Activated T-cell treated with anti-CD3 and anti-CD28 coated beads for 1 hour (primary cell): Measurements from ENCODE around the gene RBM20.

Experiments
- DNase-seq: peaks from one replicate; pipeline ENCODE4 v3.0.0-alpha.2; 2020; ENCODE audit warnings: low read depth

The RBM20 gene

DNA sequence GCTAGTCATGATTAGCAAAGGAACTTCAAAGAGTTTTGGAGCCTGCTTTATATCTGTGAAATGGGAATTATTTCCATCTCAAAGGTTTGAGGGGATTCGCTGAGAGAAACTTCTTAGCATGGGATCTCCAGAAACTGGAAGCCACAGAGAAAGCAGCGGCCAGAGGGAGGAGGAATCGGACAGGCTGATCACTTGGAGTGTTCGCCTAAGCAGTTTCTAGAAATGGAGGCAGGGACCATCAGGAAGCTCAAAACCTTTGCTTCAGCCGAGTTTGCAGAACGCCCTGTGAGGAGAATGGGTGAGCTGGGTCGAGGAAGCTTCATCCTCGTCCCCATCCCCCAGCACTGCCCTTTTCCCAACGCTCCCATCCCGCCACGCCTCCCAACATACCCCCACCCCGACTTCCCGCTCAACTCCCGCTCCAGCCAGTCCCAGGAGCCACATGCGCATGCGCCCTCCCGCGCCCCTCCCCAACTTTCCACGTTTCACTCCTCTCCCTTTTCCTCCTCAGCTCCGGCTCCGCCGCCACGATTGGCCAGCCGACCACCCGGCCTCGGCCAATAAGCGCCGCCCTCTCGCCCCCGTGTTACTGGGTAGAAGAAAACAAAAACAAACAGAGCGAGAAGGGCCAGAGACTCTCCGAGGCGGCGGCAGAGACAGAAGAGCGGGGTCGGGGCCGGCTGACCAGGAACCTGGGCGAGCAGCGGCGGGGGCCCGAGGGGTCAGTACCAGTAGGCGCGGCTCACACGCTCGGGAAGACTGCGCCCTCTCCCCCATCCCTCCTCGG is 227.4 kb downstream of the RBM20 start, which contains the start of gene PDCD4:
TSS of gene PDCD4 (plus strand) at position 631 of the 787 bp plus-strand sequence. CDS start 4,100 bp downstream, outside the sequence.
- peak; percentile 86 for DNase-seq

GRCh38 chr10:110872145-110872983 is 228.2 kb downstream of the RBM20 start:
- peak; percentile 67 for DNase-seq

- no peak for DNase-seq
Measured at GRCh38 chr10:110872984-110873923, 229.1 kb downstream of the RBM20 start.

- DNase-seq: no peak
Measured at GRCh38 chr10:110873951-110874350, 229.8 kb downstream of the RBM20 start.

- no peak for DNase-seq
Measured at GRCh38 chr10:110876000-110876399, 231.9 kb downstream of the RBM20 start.

- no peak for DNase-seq
Measured at GRCh38 chr10:110876788-110877187, 232.7 kb downstream of the RBM20 start.

DNA sequence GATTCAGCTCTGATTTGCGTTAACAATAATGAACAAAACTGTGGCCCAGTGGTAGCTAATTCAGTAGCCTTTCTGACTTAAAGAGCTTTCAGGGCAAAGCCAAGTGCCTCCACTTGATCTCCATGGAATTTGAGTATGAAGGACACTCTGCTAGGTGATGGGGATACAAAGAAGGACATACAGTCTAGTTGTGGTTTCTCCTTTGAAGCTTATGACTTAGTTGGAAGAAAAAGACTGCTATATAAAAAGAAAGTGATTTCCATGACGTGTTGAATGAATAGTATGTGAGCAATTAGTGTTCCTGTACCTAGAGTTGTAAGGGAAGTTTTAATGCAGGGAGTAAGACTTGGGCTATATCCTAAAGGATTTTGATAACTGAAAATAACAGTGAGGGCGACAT is 235.9 kb downstream of the RBM20 start:
- no peak for DNase-seq

GRCh38 chr10:110881247-110881646 is 237.1 kb downstream of the RBM20 start:
- DNase-seq: no peak

GRCh38 chr10:110881905-110882304 is 237.8 kb downstream of the RBM20 start:
- DNase-seq: no peak

GRCh38 chr10:110883924-110884323 is 239.8 kb downstream of the RBM20 start:
- DNase-seq: no peak

- DNase-seq: no peak
Measured at GRCh38 chr10:110885932-110886674, 242.0 kb downstream of the RBM20 start.

GRCh38 chr10:110887560-110887959 is 243.4 kb downstream of the RBM20 start:
- DNase-seq: no peak
